Activated T-cell treated with anti-CD3 and anti-CD28 coated beads, Interleukin-2, amount 50 U/mL, for 1 hour (primary cell): ENCODE data around the gene CC2D1B.

Experiments used
- DNase-seq: peaks from one replicate; pipeline ENCODE4 v3.0.0-alpha.2; 2020

Gene CC2D1B

GRCh38 chr1:52359676-52360594, 6.1 kb downstream of the CC2D1B start:
- no peak for DNase-seq

GRCh38 chr1:52358851-52359497, 7.0 kb downstream of the CC2D1B start:
- no peak for DNase-seq

GRCh38 chr1:52357397-52357796, 8.6 kb downstream of the CC2D1B start:
- no peak for DNase-seq

- DNase-seq: no peak
These were observed 9.1 kb downstream of the CC2D1B start for GRCh38 chr1:52356818-52357355.

GRCh38 chr1:52355847-52356505, 10.0 kb downstream of the CC2D1B start:
- DNase-seq: no peak

- no peak for DNase-seq
These were observed 10.6 kb downstream of the CC2D1B start for GRCh38 chr1:52355436-52355835.

- no peak for DNase-seq
These were observed 13.3 kb downstream of the CC2D1B start for GRCh38 chr1:52352690-52353089.

- no peak for DNase-seq
These were observed 17.2 kb downstream of the CC2D1B start for GRCh38 chr1:52348704-52349300.

- no peak for DNase-seq
These were observed 19.4 kb downstream of the CC2D1B start for GRCh38 chr1:52346653-52347052.

- DNase-seq: no peak
These were observed 20.8 kb downstream of the CC2D1B start for GRCh38 chr1:52345252-52345651.

GRCh38 chr1:52343979-52344378, 22.0 kb downstream of the CC2D1B start:
- DNase-seq: no peak

GRCh38 chr1:52341655-52342260, 24.2 kb downstream of the CC2D1B start:
- no peak for DNase-seq

GRCh38 chr1:52337439-52337838, 28.6 kb downstream of the CC2D1B start:
- no peak for DNase-seq

GRCh38 chr1:52334906-52335528, 31.0 kb downstream of the CC2D1B start:
- DNase-seq: no peak

- no peak for DNase-seq
These were observed 33.6 kb downstream of the CC2D1B start for GRCh38 chr1:52332411-52332810.

GRCh38 chr1:52328615-52329014, 37.4 kb downstream of the CC2D1B start:
- DNase-seq: no peak

- DNase-seq: no peak
These were observed 40.2 kb downstream of the CC2D1B start for GRCh38 chr1:52325786-52326185.

- no peak for DNase-seq
These were observed 42.3 kb downstream of the CC2D1B start for GRCh38 chr1:52323731-52324130.

GRCh38 chr1:52321061-52321460, 44.9 kb downstream of the CC2D1B start:
- DNase-seq: no peak

- no peak for DNase-seq
These were observed 59.6 kb downstream of the CC2D1B start for GRCh38 chr1:52306227-52307006.
